GM18858 (cell line): ENCODE measurements around the gene DUSP12.

Source experiments
- ATAC-seq: cut with Tn5 transposase; IDR thresholded peaks from one replicate; pipeline ENCODE4 v1.9.1; 2021; ENCODE audit not compliant: unreplicated experiment

Gene DUSP12

GRCh38 chr1:161726473-161727255, 22.9 kb upstream of the DUSP12 start:
- ATAC-seq = peak; percentile 30

DNA sequence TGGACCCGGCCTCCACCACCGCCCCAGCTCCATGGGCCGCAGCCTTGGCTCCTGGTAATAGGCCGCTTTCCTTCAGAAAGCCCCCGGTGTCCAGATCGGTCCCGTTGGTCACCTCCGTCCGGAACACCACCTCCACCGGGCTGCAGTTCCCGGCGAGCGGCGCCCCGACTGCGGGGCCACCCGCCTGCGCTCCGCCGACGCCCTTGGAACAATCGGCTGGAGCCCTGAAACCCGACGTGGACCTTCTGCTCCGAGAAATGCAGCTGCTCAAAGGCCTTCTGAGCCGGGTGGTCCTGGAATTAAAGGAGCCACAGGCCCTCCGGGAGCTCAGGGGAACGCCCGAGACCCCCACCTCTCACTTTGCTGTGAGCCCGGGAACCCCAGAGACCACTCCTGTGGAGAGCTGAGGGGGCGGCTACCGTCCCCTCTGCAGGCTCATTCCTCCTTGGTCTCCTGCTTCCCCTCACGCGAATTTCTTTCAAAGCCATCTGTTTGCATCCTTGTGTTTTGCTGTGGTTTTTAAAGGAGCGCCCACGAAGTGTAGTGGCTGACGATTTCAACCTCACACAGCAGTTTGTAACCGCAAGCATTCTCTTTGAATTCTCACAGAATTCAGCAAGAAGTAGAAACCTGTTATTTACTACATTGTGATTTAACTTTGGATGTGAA, 22.2 kb upstream of the DUSP12 start:
- no peak for ATAC-seq

GRCh38 chr1:161728376-161729226, 21.0 kb upstream of the DUSP12 start:
- no peak for ATAC-seq

GRCh38 chr1:161730050-161730564, 19.5 kb upstream of the DUSP12 start:
- ATAC-seq = no peak

- no peak for ATAC-seq
Observed at GRCh38 chr1:161731241-161731640, 18.3 kb upstream of the DUSP12 start.

- ATAC-seq = no peak
Observed at GRCh38 chr1:161731981-161732718, 17.4 kb upstream of the DUSP12 start.

DNA sequence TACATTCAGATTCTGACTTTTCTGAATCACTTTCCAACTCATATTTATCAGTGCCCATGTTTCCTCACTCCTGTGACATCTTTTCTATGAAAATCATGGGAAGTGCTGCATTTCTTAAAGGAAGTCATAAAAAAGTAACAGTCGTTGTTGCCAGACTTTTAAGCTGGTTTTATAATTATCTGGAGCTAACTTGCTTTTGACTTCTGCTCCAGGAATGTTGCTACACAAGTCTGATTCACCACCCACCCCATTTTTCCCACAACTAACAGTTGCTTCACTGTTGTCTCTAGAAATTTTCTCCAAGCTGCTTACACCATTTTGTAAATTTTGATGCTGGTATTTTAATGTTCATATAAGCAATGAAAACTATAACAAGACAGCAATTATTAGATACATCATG, 16.1 kb upstream of the DUSP12 start:
- no peak for ATAC-seq

- ATAC-seq = no peak
Observed at GRCh38 chr1:161735837-161736236, 13.7 kb upstream of the DUSP12 start.

GRCh38 chr1:161736335-161736969, 13.1 kb upstream of the DUSP12 start:
- no peak for ATAC-seq

DNA sequence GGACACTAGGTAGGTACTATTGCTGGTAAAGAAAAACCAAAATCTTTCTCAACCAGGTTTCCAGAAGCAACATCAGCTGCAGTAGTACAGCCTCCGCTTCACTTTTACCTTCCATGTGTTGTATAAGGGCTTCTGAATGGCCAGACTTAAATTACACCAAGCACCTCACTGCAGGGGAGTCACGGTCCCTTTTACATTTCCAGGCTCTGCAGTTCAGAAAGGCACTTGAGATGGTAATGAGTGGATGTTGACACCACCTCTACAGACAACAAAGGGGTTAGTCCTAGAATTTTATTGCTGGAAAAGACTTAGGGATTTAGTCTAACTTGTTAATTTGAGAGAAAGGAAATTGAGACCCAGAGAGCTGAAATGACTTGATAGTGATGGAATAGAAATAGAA, 12.0 kb upstream of the DUSP12 start:
- no peak for ATAC-seq

GRCh38 chr1:161738627-161739287, 10.8 kb upstream of the DUSP12 start:
- ATAC-seq = peak; percentile 37

DNA sequence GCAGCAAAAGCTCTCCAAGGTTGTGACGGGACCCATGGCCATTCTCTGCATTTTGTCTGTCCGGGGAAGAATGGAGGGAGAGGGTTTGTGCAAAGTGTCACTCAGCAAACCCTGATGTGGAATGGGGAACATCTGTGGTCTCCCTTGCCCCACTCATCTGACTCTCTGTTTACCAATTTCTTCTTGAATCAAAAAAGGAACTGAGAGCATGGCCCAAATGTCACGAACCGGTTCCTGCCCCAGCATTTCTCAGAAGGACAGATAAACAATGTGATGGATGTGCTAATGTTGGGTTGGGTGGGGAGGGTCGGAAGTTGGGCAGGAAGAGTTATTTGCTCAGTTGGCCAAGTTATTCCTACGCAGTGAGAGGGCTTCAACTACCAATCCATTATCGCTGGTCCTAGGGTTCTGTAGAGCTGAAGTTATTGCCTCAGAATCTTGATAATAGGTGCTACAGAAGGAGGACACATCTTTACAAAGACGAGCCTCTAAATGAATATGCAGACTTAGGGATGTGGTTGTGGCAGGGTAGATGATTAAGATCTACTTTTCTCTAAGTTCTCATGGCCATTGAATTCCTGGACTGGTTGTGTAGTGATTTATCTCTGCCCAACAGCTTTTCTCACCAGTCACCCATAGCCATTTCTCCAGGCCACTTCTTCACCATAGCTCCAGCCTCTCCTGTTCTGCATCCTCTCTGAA, 9.6 kb upstream of the DUSP12 start:
- ATAC-seq = no peak

DNA sequence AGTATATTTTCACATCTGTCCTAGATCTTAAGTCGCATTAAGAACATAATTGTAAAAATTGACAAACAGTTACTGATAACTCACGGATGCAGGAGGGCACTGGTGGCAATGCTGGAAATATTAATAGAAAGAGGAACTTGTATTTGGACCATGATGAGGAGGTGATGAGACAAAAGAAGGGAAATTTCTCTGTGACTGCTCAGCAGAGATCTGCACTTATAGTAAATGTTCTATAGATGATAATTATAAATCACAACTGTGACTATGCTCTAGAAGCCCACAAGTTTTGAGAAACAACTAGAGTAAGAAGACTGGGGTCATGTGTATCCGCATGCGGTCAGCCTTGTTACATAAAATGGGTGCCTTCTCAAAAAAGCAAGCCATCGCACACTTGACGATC, 8.7 kb upstream of the DUSP12 start:
- ATAC-seq = no peak

GRCh38 chr1:161743231-161743630, 6.4 kb upstream of the DUSP12 start:
- ATAC-seq = no peak

- ATAC-seq = no peak
Observed at GRCh38 chr1:161747801-161748200, 1.8 kb upstream of the DUSP12 start.

- ATAC-seq = no peak
Observed at GRCh38 chr1:161763522-161764098, 14.0 kb downstream of the DUSP12 start.

GRCh38 chr1:161766102-161766981, 16.8 kb downstream of the DUSP12 start, which contains the start of gene ATF6:
TSS of gene ATF6 (plus strand) at chr1:161766320. CDS start at chr1:161766361, 41 bp downstream.
- no peak for ATAC-seq

GRCh38 chr1:161768461-161768860, 18.9 kb downstream of the DUSP12 start:
- no peak for ATAC-seq
